GM12878 (cell line): Measurements from ENCODE around the gene SLC18A3. TPM values are rescaled to one million over a fixed set of nuclear protein-coding genes. Genes with fewer than 3 reads are reported as not detected.

Experiments used
- ATAC-seq: fragments of 200-7000 bp; cut with Tn5 transposase; 3 replicates; pipeline ENCODE4 v1.9.1; 2020; ENCODE audit warnings: mild to moderate bottlenecking, moderate library complexity
- BruUV-seq: library from RNA; stranded (reverse); fragments of 400-500 nt; replicated peaks from 2 replicates; lab custom pipeline; 2021; lab: Mats Ljungman, UMichigan
- CTCF ChIA-PET: fragments of 300-600 bp; sonication (Branson Sonifier 250); formaldehyde crosslinking; extraction: SDS; loops from one replicate; lab custom pipeline; 2021; ENCODE audit warnings: inconsistent platforms; lab: Yijun Ruan, JAX
- POLR2A ChIA-PET: fragments of 350-600 bp; formaldehyde crosslinking; extraction: SDS; loops from one replicate; lab custom pipeline; 2021; ENCODE audit warnings: inconsistent platforms; lab: Charles Lee
- RAD21 ChIA-PET: fragments of 300-600 bp; sonication (Branson Sonifier 250); formaldehyde crosslinking; loops from one replicate; lab custom pipeline; 2023; ENCODE audit warnings: antibody characterized with exemption; ENCODE audit not compliant: unreplicated experiment; lab: Charles Lee
- SMC1A ChIA-PET: fragments of 300-600 bp; sonication (Branson Sonifier 250); formaldehyde crosslinking; loops from one replicate; lab custom pipeline; 2023; ENCODE audit not compliant: unreplicated experiment, uncharacterized antibody; lab: Charles Lee
- DNase-seq: peaks from one replicate; pipeline ENCODE4 v3.0.0-alpha.2; 2011; ENCODE audit warnings: low read depth, low spot score
- FAIRE-seq: peaks from 3 replicates; lab custom pipeline; 2011; peaks lifted over from hg19 to GRCh38; lab: Jason Lieb, UNC
- H2AFZ ChIP-seq: 2 replicates; pipeline ENCODE4 v1.6.0; 2011; ENCODE audit warnings: low read depth, low read length, control low read depth; ENCODE audit not compliant: control insufficient read depth
- H3K27ac ChIP-seq: 2 replicates; pipeline ENCODE4 v1.5.1; 2011; ENCODE audit warnings: control low read depth; ENCODE audit not compliant: control insufficient read depth, insufficient read depth
- H3K27me3 ChIP-seq, 2 experiments: replicated peaks in 1 of 2; 2 replicates each; pipeline versions ENCODE4 v1.6.0 to v1.6.1; 2011; ENCODE audit warnings: low read length in 1 of 2; ENCODE audit not compliant: control insufficient read depth in 2 of 2, insufficient read depth in 2 of 2
- H3K36me3 ChIP-seq, 2 experiments: 2 replicates each; pipeline ENCODE4 v1.5.1; 2011; ENCODE audit warnings: low read length in 1 of 2; ENCODE audit not compliant: control insufficient read depth in 2 of 2, insufficient read depth in 2 of 2
- H3K4me1 ChIP-seq: 2 replicates; pipeline ENCODE4 v1.6.1; 2011; ENCODE audit warnings: mild to moderate bottlenecking, low read length, moderate library complexity, mixed read lengths; ENCODE audit not compliant: control insufficient read depth, insufficient read depth
- H3K4me2 ChIP-seq: 2 replicates; pipeline ENCODE4 v1.6.0; 2011; ENCODE audit warnings: control low read depth; ENCODE audit not compliant: control insufficient read depth, insufficient read depth
- H3K4me3 ChIP-seq: fragments of 200-600 bp; sonication (generic); 2 replicates; pipeline ENCODE4 v1.5.1; 2016
- H3K79me2 ChIP-seq: 2 replicates; pipeline ENCODE4 v1.6.0; 2011; ENCODE audit warnings: low read length; ENCODE audit not compliant: control insufficient read depth, insufficient read depth
- H3K9ac ChIP-seq: 2 replicates; pipeline ENCODE4 v1.8.0; 2011; ENCODE audit warnings: low read length, control low read depth, mixed read lengths; ENCODE audit not compliant: control insufficient read depth, insufficient read depth
- H3K9me3 ChIP-seq: replicated peaks from 3 replicates; pipeline ENCODE4 v1.5.1; 2011; ENCODE audit warnings: mild to moderate bottlenecking, low read length; ENCODE audit not compliant: control insufficient read depth, insufficient read depth
- H4K20me1 ChIP-seq: 2 replicates; pipeline ENCODE4 v1.6.0; 2011; ENCODE audit not compliant: control insufficient read depth, insufficient read depth
- BMI1 ChIP-seq: fragments of 450-650 bp; IDR thresholded peaks from 2 replicates; pipeline ENCODE4 v1.6.1; 2016; ENCODE audit warnings: mild to moderate bottlenecking, moderate library complexity, borderline replicate concordance
- CBFB ChIP-seq: IDR thresholded peaks from 2 replicates; pipeline ENCODE4 v1.6.1; 2016; ENCODE audit warnings: antibody characterized with exemption, low read depth
- CHD4 ChIP-seq: fragments of 200-600 bp; sonication (generic); IDR thresholded peaks from 2 replicates; pipeline ENCODE4 v1.6.1; 2016; ENCODE audit warnings: mild to moderate bottlenecking
- KLF5 ChIP-seq: fragments of 450-650 bp; IDR thresholded peaks from 2 replicates; pipeline ENCODE4 v1.6.1; 2014; ENCODE audit warnings: mild to moderate bottlenecking; ENCODE audit not compliant: partially characterized antibody
- RFX5 ChIP-seq: IDR thresholded peaks from 2 replicates; pipeline ENCODE4 v1.6.1; 2011; ENCODE audit warnings: low read depth, low read length, improper control_type of control experiment
- SREBF2 ChIP-seq: IDR thresholded peaks from 2 replicates; pipeline ENCODE4 v1.6.1; 2012; ENCODE audit warnings: mild to moderate bottlenecking, low read length
- TCF12 ChIP-seq: IDR thresholded peaks from 2 replicates; pipeline ENCODE4 v1.6.1; 2011; ENCODE audit warnings: low read depth, mild to moderate bottlenecking, low read length
- ZNF207 ChIP-seq: fragments of 450-650 bp; IDR thresholded peaks from 2 replicates; pipeline ENCODE4 v1.6.1; 2014; ENCODE audit warnings: antibody characterized with exemption, mild to moderate bottlenecking, borderline replicate concordance
- ZNF217 ChIP-seq: fragments of 450-650 bp; IDR thresholded peaks from 2 replicates; pipeline ENCODE4 v1.6.1; 2017; ENCODE audit warnings: antibody characterized with exemption, mild to moderate bottlenecking
- ZZZ3 ChIP-seq: IDR thresholded peaks from 2 replicates; pipeline ENCODE4 v1.6.1; 2011; ENCODE audit warnings: low read depth; ENCODE audit not compliant: control insufficient read depth, insufficient read length
- WGBS: methylation state at CpG from one replicate; pipeline ENCODE4 v1.1.6; 2016; ENCODE audit warnings: low lambda C conversion rate; ENCODE audit not compliant: insufficient replicate concordance, insufficient coverage; ENCODE audit errors: missing lambda C conversion rate; 5-methylcytosine and 5-hydroxymethylcytosine counted together
- in situ Hi-C: fragments of 300-500 bp; cut with MboI; formaldehyde crosslinking; loops from 9 replicates; pipeline ENCODE4 v1.14.3; 2018; ENCODE audit warnings: mixed read lengths
- intact Hi-C: fragments of 100-400 bp; cut with micrococcal nuclease; formaldehyde crosslinking; loops from one replicate; pipeline ENCODE4 v1.14.2; 2022; ENCODE audit not compliant: unreplicated experiment
- polyA plus RNA-seq, 11 experiments: library from polyadenylated mRNA; depleted of rRNA in 4 of 11; unstranded in 6 of 11; stranded (reverse) in 5 of 11; fragments of >200 nt; fragmentation: Nextera tagmentation in 4 of 11; fragmentation: Illumina TruSeq in 1 of 11; extraction: Ambion mirVana in 4 of 11; extraction: Trizol in 1 of 11; gene quantifications; 1 replicate in 1 of 11; 2 replicates in 10 of 11; pipeline versions ENCODE4 v1.2.1 to v1.2.3, GENCODE V29; 2011 to 2016; ENCODE audit warnings: inconsistent platforms in 2 of 11, missing spikeins in 2 of 11, low read depth in 1 of 11
- total RNA-seq, 4 experiments: library from RNA; depleted of rRNA in 3 of 4; stranded (reverse); fragments of >200 nt in 3 of 4; fragmentation: Illumina TruSeq in 1 of 4; extraction: Trizol in 1 of 4; gene quantifications; 2 replicates each; pipeline versions ENCODE4 v1.2.1 to v1.2.3, GENCODE V29; 2013 to 2021
- TF ChIP-seq, protein P1 (sequence below): IDR thresholded peaks from 2 replicates; pipeline ENCODE4 v1.6.1; 2011; ENCODE audit warnings: borderline replicate concordance, low read depth, mild to moderate bottlenecking, moderate library complexity, low read length; ENCODE audit not compliant: insufficient read depth, poor library complexity, severe bottlenecking
- TF ChIP-seq, protein P2 (sequence below): IDR thresholded peaks from 2 replicates; pipeline ENCODE4 v1.6.1; 2011; ENCODE audit warnings: low read depth, low read length, improper control_type of control experiment, borderline replicate concordance
- TF ChIP-seq, protein P3 (sequence below): fragments of 450-650 bp; IDR thresholded peaks from 2 replicates; pipeline ENCODE4 v1.6.1; 2018; ENCODE audit warnings: borderline replicate concordance, mild to moderate bottlenecking; ENCODE audit not compliant: partially characterized antibody
- TF ChIP-seq, protein P4 (sequence below): fragments of 450-650 bp; IDR thresholded peaks from 2 replicates; pipeline ENCODE4 v1.6.1; 2017; ENCODE audit warnings: low read depth, mild to moderate bottlenecking, moderate library complexity

The SLC18A3 gene
- total and polyA plus RNA-seq, 10 of the 15 experiments (the other 5 are each of a cell fraction or from before 2014, with no cell fraction given), result not detected

DNA sequence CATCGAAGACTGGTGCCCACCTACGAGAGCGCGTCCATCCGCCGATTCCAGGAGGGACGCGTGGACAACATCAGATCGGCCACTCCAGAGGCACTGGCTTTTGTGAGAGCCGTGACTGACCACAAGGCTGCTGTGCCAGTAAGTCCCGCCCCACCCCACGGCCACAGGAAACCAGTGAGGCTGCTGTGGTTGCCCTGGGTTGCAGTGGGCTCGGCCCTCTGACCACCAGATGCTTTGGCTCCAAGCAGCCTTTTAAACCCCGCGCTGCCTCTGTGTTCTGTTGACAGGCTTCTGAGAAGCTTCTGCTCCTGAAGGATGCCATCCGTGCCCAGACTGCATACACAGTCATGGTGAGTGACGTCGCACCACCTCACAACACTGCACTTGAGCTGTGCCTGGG is 45.0 kb downstream of the SLC18A3 start:
- no peaks in the 10 kb centered on the region for H3K27me3 ChIP-seq
- intact Hi-C loops (no loop called here), in situ Hi-C loops (no loop called here)
- ATAC-seq, result no peak
- no peak for DNase-seq
- H2AFZ ChIP-seq, result no peak overlapping the region
- ChIA-PET RAD21 (no interaction called here), POLR2A (no interaction called here), CTCF (no interaction called here), SMC1A (no interaction called here)
- no peak overlapping the region for H3K4me3 ChIP-seq
- no peaks in the 10 kb centered on the region; the same call in 2 of the 3 replicates for H3K9me3 ChIP-seq
- H4K20me1 ChIP-seq, result no peaks in the 10 kb centered on the region
- H3K27ac ChIP-seq, result no peak overlapping the region
- no peak for FAIRE-seq
- BruUV-seq, result no TSS peak
- H3K4me1 ChIP-seq, result no peaks in the 10 kb centered on the region
- H3K36me3 ChIP-seq, result no peaks in the 10 kb centered on the region
- 39% methylated on average over 18 of the region's 18 CpGs for WGBS
- H3K4me2 ChIP-seq, result no peak overlapping the region
- no peak overlapping the region for H3K9ac ChIP-seq
- H3K79me2 ChIP-seq, result no peaks in the 10 kb centered on the region
- TF ChIP-seq ZNF217 (no peak), BMI1 (no peak), TCF12 (no peak), KLF5 (no peak), ZZZ3 (no peak), ZNF207 (no peak), SREBF2 (no peak), CBFB (no peak), RFX5 (no peak), CHD4 (no peak)
- TF ChIP-seq, protein P1, sequence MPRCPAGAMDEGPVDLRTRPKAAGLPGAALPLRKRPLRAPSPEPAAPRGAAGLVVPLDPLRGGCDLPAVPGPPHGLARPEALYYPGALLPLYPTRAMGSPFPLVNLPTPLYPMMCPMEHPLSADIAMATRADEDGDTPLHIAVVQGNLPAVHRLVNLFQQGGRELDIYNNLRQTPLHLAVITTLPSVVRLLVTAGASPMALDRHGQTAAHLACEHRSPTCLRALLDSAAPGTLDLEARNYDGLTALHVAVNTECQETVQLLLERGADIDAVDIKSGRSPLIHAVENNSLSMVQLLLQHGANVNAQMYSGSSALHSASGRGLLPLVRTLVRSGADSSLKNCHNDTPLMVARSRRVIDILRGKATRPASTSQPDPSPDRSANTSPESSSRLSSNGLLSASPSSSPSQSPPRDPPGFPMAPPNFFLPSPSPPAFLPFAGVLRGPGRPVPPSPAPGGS, result no peak
- TF ChIP-seq, protein P2, sequence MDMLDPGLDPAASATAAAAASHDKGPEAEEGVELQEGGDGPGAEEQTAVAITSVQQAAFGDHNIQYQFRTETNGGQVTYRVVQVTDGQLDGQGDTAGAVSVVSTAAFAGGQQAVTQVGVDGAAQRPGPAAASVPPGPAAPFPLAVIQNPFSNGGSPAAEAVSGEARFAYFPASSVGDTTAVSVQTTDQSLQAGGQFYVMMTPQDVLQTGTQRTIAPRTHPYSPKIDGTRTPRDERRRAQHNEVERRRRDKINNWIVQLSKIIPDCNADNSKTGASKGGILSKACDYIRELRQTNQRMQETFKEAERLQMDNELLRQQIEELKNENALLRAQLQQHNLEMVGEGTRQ, result no peak
- TF ChIP-seq, protein P3, sequence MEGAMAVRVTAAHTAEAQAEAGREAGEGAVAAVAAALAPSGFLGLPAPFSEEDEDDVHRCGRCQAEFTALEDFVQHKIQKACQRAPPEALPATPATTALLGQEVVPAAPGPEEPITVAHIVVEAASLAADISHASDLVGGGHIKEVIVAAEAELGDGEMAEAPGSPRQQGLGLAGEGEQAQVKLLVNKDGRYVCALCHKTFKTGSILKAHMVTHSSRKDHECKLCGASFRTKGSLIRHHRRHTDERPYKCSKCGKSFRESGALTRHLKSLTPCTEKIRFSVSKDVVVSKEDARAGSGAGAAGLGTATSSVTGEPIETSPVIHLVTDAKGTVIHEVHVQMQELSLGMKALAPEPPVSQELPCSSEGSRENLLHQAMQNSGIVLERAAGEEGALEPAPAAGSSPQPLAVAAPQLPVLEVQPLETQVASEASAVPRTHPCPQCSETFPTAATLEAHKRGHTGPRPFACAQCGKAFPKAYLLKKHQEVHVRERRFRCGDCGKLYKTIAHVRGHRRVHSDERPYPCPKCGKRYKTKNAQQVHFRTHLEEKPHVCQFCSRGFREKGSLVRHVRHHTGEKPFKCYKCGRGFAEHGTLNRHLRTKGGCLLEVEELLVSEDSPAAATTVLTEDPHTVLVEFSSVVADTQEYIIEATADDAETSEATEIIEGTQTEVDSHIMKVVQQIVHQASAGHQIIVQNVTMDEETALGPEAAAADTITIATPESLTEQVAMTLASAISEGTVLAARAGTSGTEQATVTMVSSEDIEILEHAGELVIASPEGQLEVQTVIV, result no peak
- TF ChIP-seq, protein P4, sequence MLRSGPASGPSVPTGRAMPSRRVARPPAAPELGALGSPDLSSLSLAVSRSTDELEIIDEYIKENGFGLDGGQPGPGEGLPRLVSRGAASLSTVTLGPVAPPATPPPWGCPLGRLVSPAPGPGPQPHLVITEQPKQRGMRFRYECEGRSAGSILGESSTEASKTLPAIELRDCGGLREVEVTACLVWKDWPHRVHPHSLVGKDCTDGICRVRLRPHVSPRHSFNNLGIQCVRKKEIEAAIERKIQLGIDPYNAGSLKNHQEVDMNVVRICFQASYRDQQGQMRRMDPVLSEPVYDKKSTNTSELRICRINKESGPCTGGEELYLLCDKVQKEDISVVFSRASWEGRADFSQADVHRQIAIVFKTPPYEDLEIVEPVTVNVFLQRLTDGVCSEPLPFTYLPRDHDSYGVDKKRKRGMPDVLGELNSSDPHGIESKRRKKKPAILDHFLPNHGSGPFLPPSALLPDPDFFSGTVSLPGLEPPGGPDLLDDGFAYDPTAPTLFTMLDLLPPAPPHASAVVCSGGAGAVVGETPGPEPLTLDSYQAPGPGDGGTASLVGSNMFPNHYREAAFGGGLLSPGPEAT, result no peak
